Measurements from ENCODE around the gene SPINK7. TPM values are rescaled to one million over a fixed set of nuclear protein-coding genes. Genes with fewer than 3 reads are reported as not detected.

SPINK7 gene
- total RNA-seq, 4 donors from 2014 or later, result 4.8 to 86.5 (median 22.9) TPM; not detected in 1

Other genes starting within 250 kb of the SPINK7 start
- gene SPINK5, start 248.4 kb upstream of the SPINK7 start, total RNA-seq, result 100 to 1,000 TPM; 172 to 373 (median 245) TPM
- gene SPINK14, start 143.9 kb upstream of the SPINK7 start, total RNA-seq, result not detected
- gene SPINK6, start 109.4 kb upstream of the SPINK7 start, total RNA-seq, result 1 to 10 TPM in 1 of 4 donors, not detected in 3; 2.3 TPM
- gene MARCOL, start 73.9 kb upstream of the SPINK7 start, total RNA-seq, result not detected
- under 1 TPM in 1 of 4 donors, not detected in 3; 0.55 TPM for gene SPINK13, start 43.6 kb upstream of the SPINK7 start, total RNA-seq
- gene SPINK9, start 23.1 kb downstream of the SPINK7 start, total RNA-seq, result not detected
- gene FBXO38, start 71.5 kb downstream of the SPINK7 start, total RNA-seq, result 10 to 100 TPM; 18.2 to 98.8 (median 33.1) TPM